K562 (cell line): ENCODE results near the gene TFF3. TPM values are rescaled to one million over a fixed set of nuclear protein-coding genes. Genes with fewer than 3 reads are reported as not detected.

ENCODE experiments used
- ATAC-seq: fragments of 200-7000 bp; cut with Tn5 transposase; 3 replicates; pipeline ENCODE4 v1.9.1; 2020; ENCODE audit warnings: moderate library complexity
- BruUV-seq: library from RNA; stranded (reverse); fragments of 400-500 nt; replicated peaks from 2 replicates; lab custom pipeline; 2021; lab: Mats Ljungman, UMichigan
- CTCF ChIA-PET: fragments of 300-600 bp; formaldehyde crosslinking; extraction: SDS; loops from one replicate; lab custom pipeline; 2021; ENCODE audit warnings: low intra/inter-chr PET ratio; lab: Yijun Ruan, JAX
- POLR2A ChIA-PET: fragments of 300-600, 350-650 bp; sonication (Branson Sonifier 250); formaldehyde crosslinking; extraction: SDS; loops from one replicate; lab custom pipeline; 2021; ENCODE audit warnings: antibody characterized with exemption, inconsistent platforms; lab: Yijun Ruan, JAX
- DNase-seq, 4 experiments: peaks; one replicate each; pipeline versions ENCODE4 v3.0.0 to v3.0.0-alpha.2; 2011 to 2018; ENCODE audit warnings: low spot score in 3 of 4, mixed read lengths in 3 of 4; ENCODE audit errors: extremely low read depth in 1 of 4
- FAIRE-seq: peaks from 2 replicates; lab custom pipeline; 2011; peaks lifted over from hg19 to GRCh38; lab: Jason Lieb, UNC
- H2AFZ ChIP-seq: 2 replicates; pipeline ENCODE4 v1.6.0; 2011; ENCODE audit warnings: low read depth, low read length, control low read depth, inconsistent platforms
- H3K27ac ChIP-seq: fragments of 200-600 bp; 3 replicates; pipeline ENCODE4 v1.8.0; 2011; ENCODE audit warnings: low read depth, mild to moderate bottlenecking, control low read depth, inconsistent platforms, low read length, moderate library complexity, mixed read lengths; ENCODE audit errors: extremely low read depth
- H3K27me3 ChIP-seq, 2 experiments: fragments of 300-600 bp in 1 of 2; 2 replicates in 1 of 2; 3 replicates in 1 of 2; pipeline versions ENCODE4 v1.6.0 to v1.8.0; 2011; ENCODE audit warnings: inconsistent platforms in 2 of 2, low read length in 2 of 2, mild to moderate bottlenecking in 1 of 2, mixed read lengths in 1 of 2, moderate library complexity in 1 of 2; ENCODE audit not compliant: control insufficient read depth in 2 of 2, insufficient read depth in 2 of 2
- H3K36me3 ChIP-seq: fragments of 300-600 bp; 3 replicates; pipeline ENCODE4 v1.8.0; 2011; ENCODE audit warnings: mild to moderate bottlenecking, low read length, inconsistent platforms; ENCODE audit not compliant: control insufficient read depth, insufficient read depth
- H3K4me1 ChIP-seq, 2 experiments: fragments of 200-600 bp in 1 of 2; replicated peaks in 1 of 2; 2 replicates in 1 of 2; 3 replicates in 1 of 2; pipeline versions ENCODE4 v1.5.1 to v1.8.0; 2011; ENCODE audit warnings: inconsistent platforms in 2 of 2, low read length in 2 of 2, mild to moderate bottlenecking in 1 of 2, mixed read lengths in 1 of 2, moderate library complexity in 1 of 2; ENCODE audit not compliant: control insufficient read depth in 2 of 2, insufficient read depth in 2 of 2
- H3K4me2 ChIP-seq: 2 replicates; pipeline ENCODE4 v1.6.1; 2011; ENCODE audit warnings: low read length, control low read depth, inconsistent platforms, mixed read lengths; ENCODE audit not compliant: insufficient read depth
- H3K4me3 ChIP-seq: fragments of 200-600 bp; sonication (generic), shearing (Covaris generic); 2 replicates; pipeline ENCODE4 v1.5.1; 2016; ENCODE audit warnings: control low read depth, inconsistent platforms
- H3K79me2 ChIP-seq: fragments of 200-600 bp; 3 replicates; pipeline ENCODE4 v1.8.0; 2011; ENCODE audit warnings: low read length, inconsistent platforms; ENCODE audit not compliant: control insufficient read depth, insufficient read depth
- H3K9ac ChIP-seq, 2 experiments: 2 replicates each; pipeline versions ENCODE4 v1.6.0 to v1.6.1; 2011; ENCODE audit warnings: low read depth in 2 of 2, low read length in 2 of 2, control low read depth in 1 of 2, inconsistent platforms in 1 of 2, mild to moderate bottlenecking in 1 of 2, mixed read lengths in 1 of 2; ENCODE audit not compliant: insufficient read depth in 1 of 2
- H3K9me1 ChIP-seq: one replicate; pipeline ENCODE4 v1.6.0; 2011; ENCODE audit warnings: inconsistent platforms, mild to moderate bottlenecking, low read length, moderate library complexity; ENCODE audit not compliant: control insufficient read depth, insufficient read depth
- H3K9me3 ChIP-seq: replicated peaks from 2 replicates; pipeline ENCODE4 v1.5.1; 2011; ENCODE audit warnings: low read depth, low read length, inconsistent platforms; ENCODE audit not compliant: control insufficient read depth, insufficient read depth
- H4K20me1 ChIP-seq: replicated peaks from 2 replicates; pipeline ENCODE4 v1.6.1; 2011; ENCODE audit warnings: low read length, inconsistent platforms, mixed read lengths; ENCODE audit not compliant: control insufficient read depth, insufficient read depth
- HNRNPUL1 ChIP-seq: fragments of 200-400 bp; formaldehyde crosslinking; IDR thresholded peaks from 2 replicates; pipeline ENCODE4 v1.6.1; 2017; ENCODE audit warnings: low read length
- KAT7 ChIP-seq: sonication (generic); formaldehyde crosslinking; IDR thresholded peaks from 2 replicates; pipeline ENCODE4 v1.8.0; 2022; ENCODE audit warnings: missing genetic modification reagents, mild to moderate bottlenecking, borderline replicate concordance
- L3MBTL2 ChIP-seq: fragments of 450-650 bp; IDR thresholded peaks from 2 replicates; pipeline ENCODE4 v1.6.1; 2016; ENCODE audit warnings: mild to moderate bottlenecking, moderate library complexity
- MEF2A ChIP-seq: IDR thresholded peaks from 2 replicates; pipeline ENCODE4 v1.6.1; 2011; ENCODE audit warnings: low read depth, mild to moderate bottlenecking, low read length, moderate library complexity; ENCODE audit not compliant: control insufficient read depth
- MTF1 ChIP-seq: fragments of 250-450 bp; sonication (Bioruptor Pico); IDR thresholded peaks from 2 replicates; pipeline ENCODE4 v1.9.0; 2021; ENCODE audit warnings: moderate library complexity, mild to moderate bottlenecking, inconsistent platforms, borderline replicate concordance
- NBN ChIP-seq: fragments of 450-650 bp; IDR thresholded peaks from 2 replicates; pipeline ENCODE4 v1.6.1; 2016; ENCODE audit warnings: low read depth, mild to moderate bottlenecking
- NCOA1 ChIP-seq: fragments of 450-650 bp; IDR thresholded peaks from 2 replicates; pipeline ENCODE4 v1.6.1; 2016; ENCODE audit warnings: low read depth
- POU5F1 ChIP-seq: fragments of 150-350 bp; IDR thresholded peaks from 2 replicates; pipeline ENCODE4 v1.6.1; 2014; ENCODE audit warnings: borderline replicate concordance, low read length, low read depth, mild to moderate bottlenecking; ENCODE audit not compliant: partially characterized antibody
- RFX1 ChIP-seq: fragments of 450-650 bp; IDR thresholded peaks from 2 replicates; pipeline ENCODE4 v1.6.1; 2016; ENCODE audit warnings: mild to moderate bottlenecking, moderate library complexity
- RHOXF2B ChIP-seq: fragments of 250-450 bp; sonication (Bioruptor Pico); conservative IDR thresholded peaks from 2 replicates; pipeline ENCODE4 v1.5.1; 2021
- WHSC1 ChIP-seq: IDR thresholded peaks from one replicate; pipeline ENCODE4 v1.6.1; 2012; ENCODE audit warnings: low read length, control low read depth, inconsistent platforms
- ZBTB8A ChIP-seq: fragments of 450-650 bp; IDR thresholded peaks from 2 replicates; pipeline ENCODE4 v1.6.1; 2018; ENCODE audit warnings: mild to moderate bottlenecking, moderate library complexity; ENCODE audit not compliant: partially characterized antibody
- ZEB2 ChIP-seq: fragments of 450-650 bp; IDR thresholded peaks from 2 replicates; pipeline ENCODE4 v1.6.1; 2016
- ZNF780A ChIP-seq: fragments of 250-450 bp; sonication (Bioruptor Pico); IDR thresholded peaks from 2 replicates; pipeline ENCODE4 v1.5.0; 2021; ENCODE audit warnings: mild to moderate bottlenecking
- WGBS: fragments of 100-300 bp; shearing (Covaris generic); methylation state at CpG from one replicate; pipeline ENCODE4 v1.1.6; 2016; ENCODE audit warnings: low coverage, mixed read lengths; ENCODE audit not compliant: insufficient coverage; ENCODE audit errors: missing lambda C conversion rate; 5-methylcytosine and 5-hydroxymethylcytosine counted together
- in situ Hi-C: fragments of 300-500 bp; cut with MboI; formaldehyde crosslinking; loops from 4 replicates; pipeline ENCODE4 v1.15.0; 2018; ENCODE audit warnings: inconsistent platforms, mixed read lengths
- intact Hi-C: fragments of 100-400 bp; cut with micrococcal nuclease; formaldehyde crosslinking; loops from 2 replicates; pipeline ENCODE4 v1.14.2; 2022
- polyA plus RNA-seq, 8 experiments: library from polyadenylated mRNA; depleted of rRNA in 4 of 8; stranded (reverse) in 5 of 8; unstranded in 3 of 8; fragments of >200 nt; fragmentation: Nextera tagmentation in 2 of 8; fragmentation: Illumina TruSeq in 1 of 8; extraction: Ambion mirVana in 2 of 8; extraction: Trizol in 1 of 8; gene quantifications; 2 replicates each; pipeline versions ENCODE4 v1.2.1 to v1.2.3, GENCODE V29; 2011 to 2014; ENCODE audit warnings: inconsistent platforms in 1 of 8, missing spikeins in 1 of 8
- total RNA-seq, 7 experiments: library from RNA; depleted of rRNA in 6 of 7; stranded (reverse); fragments of >200 nt in 6 of 7; fragmentation: Illumina TruSeq in 2 of 7; extraction: Trizol in 2 of 7; gene quantifications; 2 replicates each; pipeline versions ENCODE4 v1.2.1 to v1.2.3, GENCODE V29; 2011 to 2021; ENCODE audit warnings: low replicate concordance in 1 of 7
- TF ChIP-seq, protein P1 (sequence below): sonication (generic); formaldehyde crosslinking; IDR thresholded peaks from 2 replicates; pipeline ENCODE4 v1.8.0; 2022; ENCODE audit warnings: mild to moderate bottlenecking, missing genetic modification reagents
- TF ChIP-seq, protein P2 (sequence below): fragments of 250-450 bp; sonication (Bioruptor Pico); IDR thresholded peaks from 2 replicates; pipeline ENCODE4 v1.5.0; 2021

The TFF3 gene
- total and polyA plus RNA-seq, 9 of the 15 experiments (the other 6 are each of a cell fraction or from before 2014, with no cell fraction given): 0.78 TPM; not detected in 8

DNA sequence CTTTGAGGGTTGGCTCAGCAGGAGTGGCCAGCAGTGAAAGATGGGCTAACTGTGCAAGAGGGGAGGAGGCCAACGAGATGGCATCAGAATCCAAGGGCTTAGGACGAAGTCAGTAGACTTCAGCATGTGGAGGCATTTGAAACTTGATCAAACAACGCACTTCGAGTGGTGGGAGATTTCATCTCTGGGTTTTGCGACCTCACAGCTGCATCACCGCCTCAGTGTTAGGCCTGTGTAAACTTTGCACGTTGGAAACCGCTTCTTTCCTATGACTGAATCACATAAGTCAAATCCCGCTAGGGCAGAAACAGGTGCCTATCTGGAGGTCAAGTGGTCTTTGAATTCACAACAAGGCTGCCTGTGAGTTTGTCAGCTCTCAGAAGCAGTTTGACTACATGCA is 17.8 kb downstream of the TFF3 start:
- intact Hi-C loops (no loop called here), in situ Hi-C loops (no loop called here)
- H3K9ac ChIP-seq: no peak overlapping the region
- H3K36me3 ChIP-seq: no peaks in the 10 kb centered on the region
- DNase-seq: no peak
- no peak overlapping the region for H3K4me3 ChIP-seq
- no peak for ATAC-seq
- H3K9me1 ChIP-seq: no peaks in the 10 kb centered on the region
- POLR2A ChIA-PET: no interaction called here
- 1% methylated on average over 9 of the region's 9 CpGs for WGBS
- H2AFZ ChIP-seq: no peak overlapping the region
- H3K9me3 ChIP-seq: no peaks in the 10 kb centered on the region
- no TSS peak for BruUV-seq
- FAIRE-seq: no peak
- peaks cover 7% of the 10 kb centered on the region for H4K20me1 ChIP-seq
- peaks cover 57 to 79% of the 10 kb centered on the region in 2 experiments for H3K27me3 ChIP-seq
- H3K79me2 ChIP-seq: no peaks in the 10 kb centered on the region
- TF ChIP-seq HNRNPUL1 (no peak), POU5F1 (no peak)
- CTCF ChIA-PET: no interaction called here
- H3K4me1 ChIP-seq: peaks cover 0 to 8% of the 10 kb centered on the region in 2 experiments; a peak in 1 of 5 replicates
- no peak overlapping the region for H3K4me2 ChIP-seq
- H3K27ac ChIP-seq: no peak overlapping the region

DNA sequence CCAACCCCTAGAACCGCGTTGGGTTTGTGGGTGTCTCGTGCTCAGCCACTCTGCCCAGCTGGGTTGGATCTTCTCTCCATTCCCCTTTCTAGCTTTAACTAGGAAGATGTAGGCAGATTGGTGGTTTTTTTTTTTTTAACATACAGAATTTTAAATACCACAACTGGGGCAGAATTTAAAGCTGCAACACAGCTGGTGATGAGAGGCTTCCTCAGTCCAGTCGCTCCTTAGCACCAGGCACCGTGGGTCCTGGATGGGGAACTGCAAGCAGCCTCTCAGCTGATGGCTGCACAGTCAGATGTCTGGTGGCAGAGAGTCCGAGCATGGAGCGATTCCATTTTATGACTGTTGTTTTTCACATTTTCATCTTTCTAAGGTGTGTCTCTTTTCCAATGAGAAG is 18.7 kb downstream of the TFF3 start:
- no peak for TF ChIP-seq RFX1
- no peak for TF ChIP-seq ZBTB8A
- no peak for TF ChIP-seq MEF2A
- TF ChIP-seq RHOXF2B (CRISPR knock-in tag): no peak
- TF ChIP-seq ZEB2: no peak
- TF ChIP-seq, protein P1, sequence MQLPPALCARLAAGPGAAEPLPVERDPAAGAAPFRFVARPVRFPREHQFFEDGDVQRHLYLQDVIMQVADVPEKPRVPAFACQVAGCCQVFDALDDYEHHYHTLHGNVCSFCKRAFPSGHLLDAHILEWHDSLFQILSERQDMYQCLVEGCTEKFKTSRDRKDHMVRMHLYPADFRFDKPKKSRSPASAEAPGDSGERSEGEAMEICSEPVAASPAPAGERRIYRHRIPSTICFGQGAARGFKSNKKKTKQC: no peak
- TF ChIP-seq KAT7: no peak
- TF ChIP-seq NBN: no peak
- TF ChIP-seq WHSC1: no peak
- TF ChIP-seq ZNF780A (CRISPR knock-in tag): no peak
- TF ChIP-seq, protein P2, sequence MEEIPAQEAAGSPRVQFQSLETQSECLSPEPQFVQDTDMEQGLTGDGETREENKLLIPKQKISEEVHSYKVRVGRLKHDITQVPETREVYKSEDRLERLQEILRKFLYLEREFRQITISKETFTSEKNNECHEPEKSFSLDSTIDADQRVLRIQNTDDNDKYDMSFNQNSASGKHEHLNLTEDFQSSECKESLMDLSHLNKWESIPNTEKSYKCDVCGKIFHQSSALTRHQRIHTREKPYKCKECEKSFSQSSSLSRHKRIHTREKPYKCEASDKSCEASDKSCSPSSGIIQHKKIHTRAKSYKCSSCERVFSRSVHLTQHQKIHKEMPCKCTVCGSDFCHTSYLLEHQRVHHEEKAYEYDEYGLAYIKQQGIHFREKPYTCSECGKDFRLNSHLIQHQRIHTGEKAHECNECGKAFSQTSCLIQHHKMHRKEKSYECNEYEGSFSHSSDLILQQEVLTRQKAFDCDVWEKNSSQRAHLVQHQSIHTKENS (CRISPR knock-in tag): no peak
- no peak for TF ChIP-seq NCOA1
- no peak for TF ChIP-seq MTF1 (CRISPR knock-in tag)
- TF ChIP-seq L3MBTL2: no peak
- TF ChIP-seq, all 486 proteins: peak for 0
- FAIRE-seq (no peak), ATAC-seq (no peak), DNase-seq (no peak)
- H3K4me2 ChIP-seq: no peak overlapping the region
- H4K20me1 ChIP-seq: peaks cover 6% of the 10 kb centered on the region
- ChIA-PET CTCF (no interaction called here), POLR2A (interaction anchor here (0.6 to 0.7 kb wide), 2 partner anchors 22 to 127 kb away, joined by 3 read pairs; no protein-coding TSS in a partner anchor)
- peaks cover 51 to 79% of the 10 kb centered on the region in 2 experiments for H3K27me3 ChIP-seq
- H3K79me2 ChIP-seq: no peaks in the 10 kb centered on the region
- no peaks in the 10 kb centered on the region for H3K9me1 ChIP-seq
- H3K27ac ChIP-seq: no peak overlapping the region
- H3K4me1 ChIP-seq: peaks cover 0 to 15% of the 10 kb centered on the region in 2 experiments; a peak in 2 of 5 replicates
- WGBS: 0% methylated on average over 7 of the region's 7 CpGs
- BruUV-seq: no TSS peak
- no peak overlapping the region for H2AFZ ChIP-seq
- intact Hi-C loops: no loop called here
- no peaks in the 10 kb centered on the region for H3K9me3 ChIP-seq
- no peaks in the 10 kb centered on the region for H3K36me3 ChIP-seq
- H3K9ac ChIP-seq: no peak overlapping the region
- in situ Hi-C loops: no loop called here
- H3K4me3 ChIP-seq: no peak overlapping the region
